Stimulated activated CD8-positive, alpha-beta memory T cell treated with anti-CD3 and anti-CD28 coated beads, Interleukin-12 subunit alpha, Interleukin-12 subunit beta, amount 100 ng/mL, for 1 hour (primary cell): ENCODE data around the gene BRD2.
A peak's percentile ranks its signal among the peaks of the same experiment; 100 is the strongest.

Experiments
- DNase-seq: peaks from one replicate; pipeline ENCODE4 v3.0.0-alpha.2; 2020; ENCODE audit warnings: low read depth

BRD2 gene

DNA sequence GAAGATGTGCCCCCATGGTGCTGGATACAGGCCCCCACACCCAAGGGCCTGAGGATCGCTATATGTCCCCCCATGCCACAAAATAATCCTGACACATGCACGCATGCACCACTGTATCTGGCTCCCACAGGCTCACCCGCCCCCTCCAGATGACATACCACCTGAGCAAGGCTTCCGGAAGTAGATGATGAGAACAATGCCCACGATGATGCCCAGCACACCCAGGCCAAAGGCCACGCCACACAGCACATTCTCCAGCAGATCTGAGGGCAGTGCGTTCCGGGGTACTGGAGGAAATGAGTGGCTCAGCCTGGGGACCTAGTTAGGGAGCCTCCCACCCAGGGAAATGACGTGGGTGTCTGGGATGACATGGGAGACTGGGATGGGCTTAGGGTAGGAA is 19.3 kb upstream of the BRD2 start:
- DNase-seq, result no peak

DNA sequence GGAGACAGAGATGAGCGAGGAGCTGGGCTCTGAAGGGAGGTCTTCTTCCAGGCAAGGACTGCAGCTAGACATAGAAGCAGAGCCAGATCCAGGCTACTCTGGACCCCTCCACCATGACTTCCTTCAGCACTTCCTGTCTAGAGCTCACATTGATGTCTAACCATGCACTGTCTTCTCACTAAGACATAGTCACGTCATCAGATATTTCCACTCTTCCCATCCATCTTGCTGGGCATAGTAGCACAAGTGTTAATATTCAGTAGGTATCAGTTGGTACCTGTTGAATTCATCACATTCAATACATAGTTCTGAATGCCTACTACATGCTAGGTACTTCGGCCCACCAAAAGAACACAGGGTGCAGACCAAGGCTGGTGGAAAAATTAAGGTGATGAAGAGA is 18.4 kb upstream of the BRD2 start:
- no peak for DNase-seq

DNA sequence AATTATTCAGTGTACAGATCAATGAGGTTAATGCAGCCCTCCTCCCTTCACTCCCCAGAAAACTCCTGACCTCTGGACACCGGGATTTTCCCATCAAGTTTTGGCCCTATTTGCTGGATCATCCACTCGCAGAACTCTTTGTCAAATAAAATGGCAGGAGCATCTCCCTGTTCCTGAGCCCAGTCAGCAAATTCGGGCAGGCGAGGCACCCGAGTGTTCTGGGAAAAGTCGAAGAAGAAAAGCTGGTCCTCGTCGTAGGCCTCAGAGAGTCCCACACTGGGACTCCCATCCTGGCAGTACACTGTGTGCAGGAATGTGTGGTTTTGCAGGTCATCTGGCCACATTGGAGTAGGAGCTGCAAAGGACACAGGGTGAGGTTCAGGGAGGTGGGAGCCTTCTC is 17.9 kb upstream of the BRD2 start:
- DNase-seq, result no peak

DNA sequence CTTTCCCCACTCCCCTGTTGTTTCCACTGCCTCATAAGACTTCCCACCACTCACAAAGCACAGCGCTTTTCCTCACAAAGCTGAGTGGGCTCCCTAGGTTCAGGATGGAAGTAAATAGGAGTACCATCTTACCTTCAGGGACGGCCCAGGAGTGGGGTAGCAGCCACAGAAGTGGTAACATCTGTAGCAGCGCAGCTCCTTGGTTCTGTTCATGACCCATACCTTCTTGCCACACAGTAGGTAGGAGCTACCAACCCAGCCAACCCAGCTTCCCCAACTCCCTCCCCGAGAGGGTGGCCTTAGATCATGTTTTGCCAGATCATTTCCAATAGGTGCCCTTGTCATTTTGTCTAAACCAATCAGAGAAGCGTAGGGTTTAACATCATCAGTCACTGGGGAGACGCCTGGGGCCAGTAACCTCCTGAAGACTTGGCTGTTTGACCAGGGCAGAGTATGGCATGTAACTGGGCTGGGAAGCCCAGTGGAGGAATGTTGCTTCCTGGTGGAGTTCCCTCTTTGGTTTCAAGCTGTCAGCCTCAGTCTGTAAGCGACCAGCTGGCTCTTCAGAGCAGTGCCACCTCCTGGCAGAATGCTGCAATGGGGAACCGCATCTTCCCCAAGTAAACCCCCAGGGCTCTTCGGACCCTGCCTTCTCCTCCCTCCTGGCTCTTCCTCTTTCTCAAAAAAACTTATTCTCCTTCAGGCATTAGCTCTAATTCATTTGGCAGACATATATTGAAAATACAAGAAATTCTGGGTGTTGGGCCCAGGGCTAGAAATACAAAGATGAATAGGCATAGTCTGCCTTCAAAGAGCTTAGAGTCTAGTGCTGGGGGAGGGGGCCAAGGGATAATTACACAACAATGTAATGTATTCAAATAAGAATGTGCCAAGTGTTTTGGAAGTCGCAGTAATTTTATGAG is 15.3 kb upstream of the BRD2 start, which contains the start of gene HLA-DMA:
Gene HLA-DMA (minus strand): TSS at position 281 of the 923 bp plus-strand sequence. CDS start 61 bp downstream, at position 220.
- DNase-seq, result no peak

DNA sequence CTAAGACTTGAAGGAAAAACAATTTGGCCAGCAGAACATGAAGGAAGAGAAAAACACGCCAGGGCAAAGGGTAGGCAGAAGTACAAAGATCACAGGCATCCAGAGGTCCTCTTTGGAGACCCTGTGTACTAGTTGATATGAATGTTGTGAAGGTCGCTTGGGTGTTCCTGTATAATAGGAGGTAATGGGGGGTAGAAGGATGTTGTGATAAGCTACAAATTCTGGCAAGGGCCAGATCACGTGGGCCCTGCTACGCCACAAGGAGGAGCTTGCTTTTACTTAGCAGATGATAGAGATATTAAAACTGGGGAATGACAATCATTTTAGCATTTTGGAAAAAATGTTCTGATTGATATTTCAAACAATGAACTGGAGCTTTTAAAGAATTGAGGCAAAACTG is 14.6 kb upstream of the BRD2 start:
- DNase-seq, result no peak

DNA sequence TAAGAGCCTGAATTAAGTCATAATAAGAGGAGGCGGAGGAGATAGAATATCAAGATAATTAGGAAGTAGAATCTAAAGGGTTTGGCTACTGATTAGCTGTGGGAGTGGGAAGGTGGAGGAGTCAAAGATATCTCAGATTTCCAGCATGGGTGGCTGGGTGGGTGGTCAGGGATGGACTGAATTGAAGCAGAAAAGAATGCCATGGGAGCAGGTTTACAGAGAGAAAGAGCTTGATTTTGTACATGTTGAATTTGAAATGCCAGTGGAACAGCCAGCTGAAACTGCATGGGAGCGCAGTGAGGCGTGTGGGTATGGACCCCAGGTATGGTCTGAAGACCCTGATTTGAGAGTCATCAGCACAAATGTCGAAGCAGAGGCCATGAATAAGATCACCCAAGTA is 14.1 kb upstream of the BRD2 start:
- DNase-seq, result no peak

DNA sequence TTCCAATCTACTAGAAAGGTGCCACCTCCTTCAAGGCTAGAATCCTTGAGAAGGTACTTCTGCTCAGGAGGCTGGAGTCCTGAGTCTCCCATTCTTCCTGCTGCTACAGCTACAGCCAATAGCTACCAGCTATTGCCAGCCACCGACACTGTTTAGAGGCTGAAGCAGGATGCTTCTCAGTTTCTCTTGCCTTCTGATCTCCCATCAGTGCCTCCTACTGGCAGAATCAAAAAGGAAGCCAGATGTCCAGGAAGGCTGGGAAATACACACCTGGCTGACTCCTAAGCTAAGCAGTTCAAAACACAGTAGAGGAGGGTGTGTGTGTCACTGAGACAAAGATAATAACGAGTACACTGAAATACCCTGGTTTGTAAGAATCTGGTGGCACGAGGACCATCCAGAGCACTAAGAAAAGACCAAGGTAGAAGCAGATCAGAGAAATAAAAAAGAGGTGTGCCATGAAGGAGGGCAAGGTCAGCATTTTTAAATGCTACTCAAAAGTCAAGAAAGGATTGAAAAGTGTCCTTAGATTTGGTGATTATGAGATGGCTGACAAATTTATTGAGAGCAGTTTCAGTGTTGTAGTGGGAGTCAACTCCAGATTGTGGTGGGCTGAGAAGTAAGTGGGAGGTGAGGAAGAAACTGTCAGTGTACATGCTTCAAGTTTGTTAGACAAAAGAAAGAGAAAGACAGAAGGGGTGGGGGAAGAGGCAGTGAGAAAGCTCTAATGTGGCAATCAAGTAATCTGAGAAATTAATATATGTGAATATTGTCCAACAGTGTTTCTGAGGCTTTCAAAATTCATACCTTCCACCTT is 13.2 kb upstream of the BRD2 start:
- DNase-seq, result no peak

DNA sequence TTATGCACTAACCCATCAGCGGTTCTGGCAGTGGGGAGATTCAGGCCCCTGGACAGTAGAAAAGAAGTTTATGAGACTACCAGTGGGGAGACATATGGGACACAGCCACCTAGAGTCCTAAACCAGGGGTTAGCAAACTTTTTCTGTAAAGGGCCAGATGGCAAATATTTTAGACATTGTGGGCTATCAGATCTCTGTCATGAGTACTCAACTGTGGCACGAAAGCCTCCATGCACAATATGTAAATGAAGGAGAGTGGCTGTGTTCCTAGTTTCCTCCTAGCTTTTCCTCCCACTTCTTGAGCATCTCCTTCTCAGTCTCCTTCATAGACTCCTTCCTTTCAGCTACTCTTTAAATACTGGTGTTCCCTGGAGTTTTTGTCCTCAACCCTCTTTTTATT is 12.2 kb upstream of the BRD2 start:
- DNase-seq, result no peak

DNA sequence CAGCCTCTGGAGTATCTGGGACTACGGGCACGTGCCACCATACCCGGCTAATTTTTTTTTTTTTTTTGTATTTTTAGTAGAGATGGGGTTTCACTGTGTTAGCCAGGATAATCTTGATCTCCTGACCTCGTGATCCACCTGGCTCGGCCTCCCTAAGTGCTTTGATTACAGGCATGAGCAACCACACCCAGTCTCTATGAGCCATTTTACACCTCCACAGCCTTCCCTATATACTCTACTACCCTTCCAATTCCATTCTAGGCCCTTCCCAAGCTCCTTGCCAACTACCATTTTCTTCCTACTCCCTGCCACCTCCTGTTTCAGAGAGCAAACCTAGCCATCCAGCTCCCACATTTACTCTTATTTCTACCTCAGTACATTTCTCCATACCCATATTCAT is 7.8 kb upstream of the BRD2 start:
- no peak for DNase-seq

DNA sequence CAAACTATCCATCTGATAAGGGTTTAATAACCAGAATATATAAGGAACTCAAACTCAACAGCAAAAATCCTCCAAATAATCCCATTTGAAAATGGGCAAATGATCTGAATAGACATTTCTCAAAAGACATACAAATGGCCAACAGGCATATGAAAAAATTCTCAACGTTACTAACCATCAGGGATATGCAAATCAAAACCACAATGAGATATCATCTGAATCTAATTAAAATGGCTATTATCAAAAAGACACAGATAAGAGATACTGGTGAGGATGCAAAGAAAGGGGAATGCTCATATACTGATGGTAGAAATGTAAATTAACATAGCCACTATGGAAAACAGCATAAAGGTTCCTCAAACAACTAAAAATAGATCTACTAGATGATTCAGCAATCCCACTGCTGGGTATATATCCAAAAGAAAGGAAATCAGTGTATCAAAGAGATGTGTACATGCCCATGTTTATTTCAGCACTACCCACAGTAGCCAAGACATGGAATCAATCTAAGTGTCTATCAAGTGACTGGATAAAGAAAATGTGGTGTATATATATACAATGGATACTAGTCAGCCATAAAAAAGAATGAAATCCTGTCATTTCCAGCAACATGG is 6.1 kb upstream of the BRD2 start:
- no peak for DNase-seq

DNA sequence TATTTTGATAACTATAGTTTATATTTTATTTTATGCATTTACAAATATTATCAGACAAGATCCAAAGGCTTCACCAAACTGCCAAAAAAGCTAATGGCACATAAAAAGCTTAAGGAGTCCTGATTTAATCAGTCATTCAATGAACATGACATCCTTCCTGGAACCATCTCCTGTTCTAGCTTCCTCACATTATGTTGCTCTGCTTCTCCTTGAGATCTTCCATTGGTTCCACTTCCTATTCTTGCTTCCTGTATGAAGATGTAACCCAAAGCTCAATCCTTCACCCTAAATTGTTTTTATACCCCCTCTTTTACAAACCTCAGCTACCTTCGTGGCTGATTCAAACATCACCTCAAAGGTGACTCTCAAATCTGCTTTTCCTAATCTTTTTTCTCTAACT is 4.5 kb upstream of the BRD2 start:
- DNase-seq, result no peak

DNA sequence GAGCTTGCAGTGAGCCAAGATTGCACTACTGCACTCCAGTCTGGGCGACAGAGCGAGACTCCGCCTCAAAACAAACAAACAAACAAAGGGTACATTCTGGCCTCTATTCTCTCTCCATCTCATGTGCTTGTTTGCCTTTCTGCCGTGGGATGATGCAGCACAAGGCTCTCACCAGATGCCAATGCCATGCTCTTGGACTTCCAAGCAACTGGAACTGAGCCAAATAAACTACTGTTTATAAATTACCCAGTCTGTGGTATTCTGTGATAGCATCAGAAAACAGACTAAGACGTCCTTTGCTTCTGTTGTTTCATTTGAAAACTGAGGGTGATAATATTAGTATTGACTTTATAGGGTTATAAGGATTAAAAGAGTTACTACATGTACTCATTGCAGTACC is 3.6 kb upstream of the BRD2 start:
- no peak for DNase-seq

DNA sequence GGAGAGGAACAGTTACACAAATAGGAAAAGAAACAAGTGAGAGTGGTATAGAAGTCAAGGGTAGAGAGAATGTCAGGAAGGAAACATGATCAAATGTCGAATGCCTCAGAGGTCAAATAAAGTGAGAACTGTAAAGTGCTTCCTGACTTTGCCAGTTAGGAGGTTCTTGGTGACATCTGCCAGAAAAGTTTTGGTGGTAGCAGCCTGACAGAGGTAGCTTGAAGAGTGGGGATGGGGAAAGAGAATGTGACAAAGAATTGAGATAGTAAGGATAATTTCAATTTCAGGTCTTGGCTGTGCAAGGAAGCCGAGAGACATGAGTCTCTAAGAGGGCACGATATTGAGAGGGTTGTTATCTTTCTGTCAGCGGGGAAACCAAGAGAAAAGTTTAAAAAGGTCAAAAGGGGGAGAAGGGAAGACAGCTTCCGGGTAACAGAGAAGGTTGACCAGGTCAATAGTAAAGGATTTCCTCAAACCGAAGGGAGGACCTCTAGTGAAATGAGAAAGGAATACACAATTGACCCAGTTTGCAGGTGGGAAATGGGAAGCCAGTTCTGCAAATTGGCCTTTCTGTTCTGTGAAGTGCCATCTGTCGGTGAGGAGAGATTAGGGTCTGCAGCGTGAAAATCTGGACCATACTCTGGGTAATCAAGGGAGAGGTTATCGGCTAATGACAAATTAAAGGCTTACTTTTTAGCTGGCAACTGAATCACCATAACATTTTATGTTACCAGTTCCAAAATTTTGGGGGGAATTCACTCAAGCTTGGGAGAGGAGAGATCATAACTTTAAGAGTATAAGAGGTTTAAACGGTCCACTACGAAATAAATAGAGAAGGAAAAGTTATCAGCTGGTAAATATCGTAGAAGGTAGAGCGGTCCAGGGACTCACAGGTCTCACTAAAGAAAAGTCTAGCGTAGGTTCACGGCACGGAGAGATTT is 973 bp upstream of the BRD2 start:
- DNase-seq, result no peak

DNA sequence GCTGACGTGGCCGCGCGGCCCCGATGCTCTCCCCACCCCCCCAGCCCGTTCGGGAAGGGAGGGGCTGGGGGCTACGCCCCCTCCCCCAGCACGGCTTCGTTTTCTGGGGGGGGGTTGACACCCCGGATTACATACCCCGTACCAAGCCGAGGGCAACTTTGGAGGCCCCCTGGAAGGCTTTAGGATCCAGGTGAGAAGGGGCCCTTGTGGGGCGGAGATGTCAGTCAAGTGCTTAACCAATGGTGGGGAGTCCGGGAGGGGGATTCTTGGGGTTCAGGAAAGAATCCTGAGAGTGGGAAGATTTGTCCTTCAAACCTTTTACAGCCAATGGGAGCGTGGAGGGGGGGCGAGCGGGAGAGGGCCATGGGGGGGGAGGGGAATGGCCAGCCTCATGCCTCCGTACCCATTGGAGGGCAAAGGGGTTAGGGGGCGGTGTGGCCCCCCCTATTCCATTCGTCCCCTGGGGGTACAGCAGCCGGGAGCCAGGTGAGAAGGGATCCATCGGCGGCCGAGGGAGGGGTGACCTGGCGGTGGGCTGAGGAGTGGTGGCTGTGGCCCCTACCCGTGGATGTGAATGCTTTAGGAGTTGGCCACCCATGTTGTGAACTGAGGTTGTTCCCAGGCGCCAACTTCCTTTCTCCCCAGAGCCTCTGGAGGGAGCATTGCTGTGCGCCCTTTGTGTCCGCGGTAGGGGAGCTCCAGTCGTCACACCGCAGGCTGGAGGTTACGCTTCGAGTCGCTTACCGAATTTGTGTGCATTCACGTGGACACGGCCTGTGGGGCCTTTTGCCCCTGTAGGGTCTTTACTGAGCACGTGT is 682 bp downstream of the BRD2 start:
- no peak for DNase-seq

DNA sequence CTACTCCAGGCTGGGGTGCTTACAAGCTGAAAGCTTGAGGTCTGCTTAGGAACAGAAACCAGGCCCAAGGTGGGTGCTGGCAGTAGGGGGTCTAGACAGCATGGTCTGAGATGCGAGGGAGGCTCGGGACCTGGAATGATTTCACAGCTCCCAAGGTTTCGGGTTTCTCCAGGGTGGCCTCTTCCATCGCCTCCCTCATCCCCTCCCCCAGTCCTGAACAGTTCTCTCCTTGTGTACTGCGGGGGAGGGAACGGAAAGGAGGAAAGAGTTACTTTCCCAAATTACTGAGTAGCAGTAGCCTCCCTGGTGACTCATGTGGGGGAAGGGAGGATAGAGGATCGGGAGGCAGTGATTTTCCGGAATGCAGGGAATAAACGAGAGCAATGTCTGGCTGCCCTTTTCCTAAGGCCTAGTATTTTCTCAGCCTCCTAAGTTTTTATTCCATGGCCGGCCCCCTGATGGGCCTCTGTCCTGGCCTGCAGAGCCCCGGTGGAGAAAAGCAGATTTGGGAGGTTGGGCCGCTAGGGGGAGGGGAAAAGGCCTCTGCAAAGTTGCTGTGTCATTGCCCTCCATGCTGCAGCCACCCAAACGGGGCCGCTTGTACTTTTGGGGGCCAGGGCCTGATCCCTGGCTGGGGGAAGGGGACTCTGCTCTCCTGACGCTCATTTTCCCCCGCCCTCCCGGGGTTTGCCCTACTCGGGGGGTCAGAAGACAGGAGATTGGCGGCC is 1.5 kb downstream of the BRD2 start:
- no peak for DNase-seq

DNA sequence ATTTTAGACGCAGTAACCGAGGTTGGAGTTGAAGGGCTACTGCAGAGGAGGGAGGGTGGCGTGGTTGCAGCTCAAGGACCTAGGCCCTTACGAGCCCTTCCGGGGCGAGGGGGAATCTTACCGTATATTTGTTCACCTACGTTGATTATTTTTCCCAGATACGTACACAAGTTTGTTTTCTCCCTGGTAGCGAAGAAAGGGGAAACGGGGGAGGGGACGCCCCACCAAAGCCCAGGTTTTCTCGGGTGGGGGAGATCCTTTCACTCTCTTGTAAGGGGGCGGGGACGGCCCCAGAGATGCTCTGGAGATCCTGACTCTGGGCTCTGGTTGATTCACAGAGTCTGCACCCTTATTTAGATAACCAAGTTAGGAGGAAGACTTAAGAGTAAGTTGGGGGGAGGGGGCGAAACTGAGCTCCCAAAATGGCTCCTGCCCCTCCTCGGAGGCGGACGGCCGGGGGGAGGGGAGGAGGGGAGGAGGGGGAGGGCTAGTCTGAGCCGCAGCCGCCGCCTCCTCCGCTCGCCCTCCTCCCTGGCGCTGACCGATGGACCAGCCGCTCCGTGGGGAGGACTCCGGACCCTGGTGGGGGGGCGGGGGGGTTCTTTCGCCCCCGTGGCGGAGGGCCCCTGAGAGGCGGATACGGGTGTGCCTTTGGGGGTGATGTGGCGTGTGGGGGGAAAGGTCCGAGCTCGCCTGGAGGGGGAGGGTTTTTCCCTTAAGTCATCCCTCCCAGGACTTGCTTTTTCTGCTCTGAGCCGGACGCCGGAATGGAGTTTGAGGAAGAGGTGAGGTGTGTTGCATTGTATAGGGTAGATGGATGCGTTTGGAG is 2.2 kb downstream of the BRD2 start:
- DNase-seq, result no peak

DNA sequence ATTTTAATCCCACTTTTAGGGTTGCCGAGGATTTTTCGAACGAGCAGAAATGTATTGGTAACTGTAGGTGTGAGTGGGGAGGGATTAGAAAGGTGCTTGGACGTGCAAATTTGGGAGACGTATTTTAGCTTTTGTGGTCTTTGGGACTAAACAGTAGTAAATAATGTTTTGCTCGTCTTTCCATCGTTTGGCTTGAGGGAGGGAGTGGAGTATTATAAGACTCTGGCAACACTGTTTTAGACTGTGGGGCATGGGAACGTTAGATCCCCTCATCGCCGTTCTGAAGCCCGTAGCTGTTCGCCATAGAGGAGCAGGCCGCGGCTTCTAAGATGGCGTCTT is 2.8 kb downstream of the BRD2 start:
- DNase-seq, result no peak

DNA sequence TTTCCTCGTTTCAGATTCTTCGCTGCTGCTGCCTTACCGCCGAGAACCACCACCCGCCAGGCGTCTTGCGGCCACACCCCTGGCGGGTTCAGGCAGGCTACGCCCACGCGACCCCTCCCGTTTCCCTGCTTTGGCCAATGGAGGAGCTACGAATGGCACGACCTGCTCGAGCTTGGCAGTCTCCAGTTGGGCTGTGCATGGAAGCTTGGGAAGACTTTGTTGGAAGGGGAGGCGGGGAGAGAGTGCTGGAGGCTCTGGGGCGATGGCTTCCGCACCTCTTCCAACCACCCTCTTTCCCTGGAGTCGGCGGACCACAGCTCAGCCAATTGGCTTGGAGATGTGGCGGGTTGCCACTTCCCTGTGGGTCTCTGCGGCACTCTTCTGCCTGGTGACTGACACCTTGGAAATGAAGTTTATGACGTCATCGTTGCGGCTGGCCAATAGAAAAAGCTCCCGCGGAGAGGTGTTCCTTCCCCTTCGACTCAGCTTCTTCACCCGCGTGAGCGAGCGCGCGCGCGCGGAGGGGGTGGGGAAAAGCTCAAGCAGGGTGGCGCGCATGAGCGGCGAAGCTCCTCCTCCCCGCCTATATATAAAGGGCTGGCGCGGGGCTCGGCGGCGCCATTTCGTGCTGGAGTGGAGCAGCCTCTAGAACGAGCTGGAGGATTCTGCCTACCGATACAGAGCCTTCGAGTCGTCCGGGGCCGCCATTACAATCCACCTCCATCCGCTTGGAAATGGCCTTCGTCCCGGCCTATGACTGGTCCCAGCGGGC is 3.4 kb downstream of the BRD2 start:
- DNase-seq, result peak; percentile 100
